ENCODE data around the gene CWC27. TPM values are rescaled to one million over a fixed set of nuclear protein-coding genes. Genes with fewer than 3 reads are reported as not detected.
"Not testable (repeated sequence)": the region's sequence is repeated elsewhere in the genome, so short reads cannot be mapped to it uniquely, and the experiment has no call there.

The CWC27 gene
- total RNA-seq, 2 donors from 2014 or later: 29.1 to 32.6 TPM

- Mint-ChIP-seq H3K4me1 (ENCODE audit: low read depth in 2 of 2) (peaks cover 0 to 7% of the 10 kb centered on the region in 2 donors), H3K27ac (no peak overlapping the region), H3K9me3 (peaks cover 13% of the 10 kb centered on the region), H3K36me3 (peaks cover 34% of the 10 kb centered on the region), H3K27me3 (no peaks in the 10 kb centered on the region), H3K4me3 (no peak overlapping the region)
- no peak for ATAC-seq
- no peak for DNase-seq (ENCODE audit: low spot score)
Measured at GRCh38 chr5:64925123-64925522, 156.4 kb downstream of the CWC27 start.

- Mint-ChIP-seq H3K4me1 (ENCODE audit: low read depth in 2 of 2) (peaks cover 5 to 10% of the 10 kb centered on the region in 2 donors), H3K27me3 (no peaks in the 10 kb centered on the region), H3K4me3 (no peak overlapping the region), H3K9me3 (no peaks in the 10 kb centered on the region), H3K27ac (no peak overlapping the region), H3K36me3 (peaks cover 17% of the 10 kb centered on the region)
- ATAC-seq (no peak), DNase-seq (ENCODE audit: low spot score) (no peak)
Measured at GRCh38 chr5:64929833-64930232, 161.1 kb downstream of the CWC27 start.

- ATAC-seq: no peak
- H3K9me3 Mint-ChIP-seq: peaks cover 5% of the 10 kb centered on the region
- no peak overlapping the region for H3K4me3 Mint-ChIP-seq
- H3K27me3 Mint-ChIP-seq: no peaks in the 10 kb centered on the region
- peaks cover 27% of the 10 kb centered on the region for H3K36me3 Mint-ChIP-seq
- DNase-seq (ENCODE audit: low spot score): no peak
- H3K4me1 Mint-ChIP-seq (ENCODE audit: low read depth in 2 of 2): peaks cover 5 to 10% of the 10 kb centered on the region in 2 donors
- no peak overlapping the region for H3K27ac Mint-ChIP-seq
Measured at GRCh38 chr5:64930672-64931318, 162.1 kb downstream of the CWC27 start.

GRCh38 chr5:64939422-64939771 is 170.7 kb downstream of the CWC27 start:
- peaks cover 46% of the 10 kb centered on the region for H3K36me3 Mint-ChIP-seq
- H3K4me1 Mint-ChIP-seq (ENCODE audit: low read depth in 2 of 2); DNase-seq (ENCODE audit: low spot score); H3K4me3 Mint-ChIP-seq; ATAC-seq; H3K27me3 Mint-ChIP-seq; H3K9me3 Mint-ChIP-seq; H3K27ac Mint-ChIP-seq: not testable (repeated sequence)

GRCh38 chr5:64939772-64940510 is 171.2 kb downstream of the CWC27 start:
- H3K9me3 Mint-ChIP-seq: peaks cover 10% of the 10 kb centered on the region
- no peak overlapping the region for H3K4me3 Mint-ChIP-seq
- no peak overlapping the region for H3K27ac Mint-ChIP-seq
- no peaks in the 10 kb centered on the region for H3K4me1 Mint-ChIP-seq (ENCODE audit: low read depth in 2 of 2)
- no peaks in the 10 kb centered on the region for H3K27me3 Mint-ChIP-seq
- peaks cover 41% of the 10 kb centered on the region for H3K36me3 Mint-ChIP-seq
- ATAC-seq: no peak
- DNase-seq (ENCODE audit: low spot score): no peak

- H3K27me3 Mint-ChIP-seq: no peaks in the 10 kb centered on the region
- no peaks in the 10 kb centered on the region for H3K4me1 Mint-ChIP-seq (ENCODE audit: low read depth in 2 of 2)
- DNase-seq (ENCODE audit: low spot score) (no peak), ATAC-seq (no peak)
- peaks cover 15% of the 10 kb centered on the region for H3K36me3 Mint-ChIP-seq
- H3K27ac Mint-ChIP-seq: no peak overlapping the region
- H3K9me3 Mint-ChIP-seq: no peaks in the 10 kb centered on the region
- H3K4me3 Mint-ChIP-seq: no peak overlapping the region
Measured at GRCh38 chr5:64942460-64942859, 173.7 kb downstream of the CWC27 start.

- H3K4me3 Mint-ChIP-seq: no peak overlapping the region
- H3K27me3 Mint-ChIP-seq: no peaks in the 10 kb centered on the region
- DNase-seq (ENCODE audit: low spot score): no peak
- ATAC-seq: no peak
- no peak overlapping the region for H3K27ac Mint-ChIP-seq
- H3K36me3 Mint-ChIP-seq: no peaks in the 10 kb centered on the region
- H3K4me1 Mint-ChIP-seq (ENCODE audit: low read depth in 2 of 2): no peaks in the 10 kb centered on the region
- H3K9me3 Mint-ChIP-seq: no peaks in the 10 kb centered on the region
Measured at GRCh38 chr5:64944868-64945267, 176.1 kb downstream of the CWC27 start.

GRCh38 chr5:64947031-64947430 is 178.3 kb downstream of the CWC27 start:
- no peak overlapping the region for H3K4me3 Mint-ChIP-seq

GRCh38 chr5:64947801-64948200 is 179.1 kb downstream of the CWC27 start:
- Mint-ChIP-seq H3K27ac (no peak overlapping the region), H3K9me3 (no peaks in the 10 kb centered on the region), H3K4me1 (ENCODE audit: low read depth in 2 of 2) (no peaks in the 10 kb centered on the region), H3K27me3 (no peaks in the 10 kb centered on the region), H3K36me3 (no peaks in the 10 kb centered on the region), H3K4me3 (no peak overlapping the region)
- no peak for DNase-seq (ENCODE audit: low spot score)
- ATAC-seq: no peak

More at GRCh38 chr5:64947031-64947430, 178.3 kb downstream of the CWC27 start:
- no peaks in the 10 kb centered on the region for H3K9me3 Mint-ChIP-seq
- H3K27me3 Mint-ChIP-seq: no peaks in the 10 kb centered on the region
- no peaks in the 10 kb centered on the region for H3K36me3 Mint-ChIP-seq
- DNase-seq (ENCODE audit: low spot score) (no peak), ATAC-seq (no peak)
- no peaks in the 10 kb centered on the region for H3K4me1 Mint-ChIP-seq (ENCODE audit: low read depth in 2 of 2)
- H3K27ac Mint-ChIP-seq: no peak overlapping the region

GRCh38 chr5:64949331-64949730 is 180.6 kb downstream of the CWC27 start:
- no peaks in the 10 kb centered on the region for H3K27me3 Mint-ChIP-seq
- no peaks in the 10 kb centered on the region for H3K36me3 Mint-ChIP-seq
- no peak for ATAC-seq
- H3K9me3 Mint-ChIP-seq: no peaks in the 10 kb centered on the region
- no peak overlapping the region for H3K4me3 Mint-ChIP-seq
- no peaks in the 10 kb centered on the region for H3K4me1 Mint-ChIP-seq (ENCODE audit: low read depth in 2 of 2)
- DNase-seq (ENCODE audit: low spot score): no peak
- no peak overlapping the region for H3K27ac Mint-ChIP-seq

GRCh38 chr5:64952951-64953673 is 184.4 kb downstream of the CWC27 start:
- H3K4me1 Mint-ChIP-seq (ENCODE audit: low read depth in 2 of 2): no peaks in the 10 kb centered on the region
- DNase-seq (ENCODE audit: low spot score) (no peak), ATAC-seq (no peak)
- no peak overlapping the region for H3K27ac Mint-ChIP-seq
- no peaks in the 10 kb centered on the region for H3K9me3 Mint-ChIP-seq
- no peaks in the 10 kb centered on the region for H3K36me3 Mint-ChIP-seq
- H3K4me3 Mint-ChIP-seq: no peak overlapping the region
- no peaks in the 10 kb centered on the region for H3K27me3 Mint-ChIP-seq

- H3K9me3 Mint-ChIP-seq: no peaks in the 10 kb centered on the region
- H3K36me3 Mint-ChIP-seq: no peaks in the 10 kb centered on the region
- H3K4me3 Mint-ChIP-seq: no peak overlapping the region
- DNase-seq (ENCODE audit: low spot score) (no peak), ATAC-seq (no peak)
- H3K27ac Mint-ChIP-seq: no peak overlapping the region
- H3K27me3 Mint-ChIP-seq: no peaks in the 10 kb centered on the region
- H3K4me1 Mint-ChIP-seq (ENCODE audit: low read depth in 2 of 2): no peaks in the 10 kb centered on the region
Measured at GRCh38 chr5:64954518-64954917, 185.8 kb downstream of the CWC27 start.

- Mint-ChIP-seq H3K4me1 (ENCODE audit: low read depth in 2 of 2) (no peaks in the 10 kb centered on the region), H3K9me3 (peaks cover 2% of the 10 kb centered on the region), H3K4me3 (no peak overlapping the region), H3K27ac (no peak overlapping the region), H3K27me3 (no peaks in the 10 kb centered on the region), H3K36me3 (peaks cover 13% of the 10 kb centered on the region)
- DNase-seq (ENCODE audit: low spot score): no peak
- ATAC-seq: no peak
Measured at GRCh38 chr5:64958757-64959391, 190.1 kb downstream of the CWC27 start.

GRCh38 chr5:64963278-64963677 is 194.5 kb downstream of the CWC27 start:
- Mint-ChIP-seq H3K4me1 (ENCODE audit: low read depth in 2 of 2) (no peaks in the 10 kb centered on the region), H3K9me3 (peaks cover 2% of the 10 kb centered on the region), H3K36me3 (peaks cover 16% of the 10 kb centered on the region), H3K27me3 (no peaks in the 10 kb centered on the region), H3K4me3 (no peak overlapping the region), H3K27ac (no peak overlapping the region)
- DNase-seq (ENCODE audit: low spot score) (no peak), ATAC-seq (no peak)
